ENCODE data around the gene TNFRSF13B. TPM values are rescaled to one million over a fixed set of nuclear protein-coding genes. Genes with fewer than 3 reads are reported as not detected.
"Not testable (repeated sequence)": the region's sequence is repeated elsewhere in the genome, so short reads cannot be mapped to it uniquely, and the experiment has no call there.

TNFRSF13B gene
- polyA plus RNA-seq, 3 donors: 0.14 to 0.15 TPM; not detected in 1

DNA sequence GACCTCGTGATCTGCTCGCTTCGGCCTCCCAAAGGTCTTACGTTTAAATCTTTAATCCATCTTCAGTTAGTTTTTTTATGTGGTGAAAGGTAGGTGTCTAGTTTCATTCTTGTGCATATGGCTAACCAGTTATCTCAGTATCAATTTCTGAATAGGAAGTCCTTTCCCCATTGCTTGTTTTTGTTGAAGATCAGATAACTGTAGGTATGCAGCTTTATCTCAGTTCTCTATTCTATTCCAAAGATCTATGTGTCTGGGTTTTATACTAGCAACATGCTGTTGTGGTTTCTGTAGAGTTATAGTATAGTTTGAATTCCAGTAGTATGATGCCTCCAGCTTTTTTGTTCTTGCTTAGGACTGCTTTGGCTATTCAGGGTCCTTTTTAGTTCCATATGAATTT lies 65.2 kb downstream of the TNFRSF13B start:
- 79 to 91% (median 82%) methylated on average over 4 of the region's 4 CpGs for WGBS, 3 donors
- no peak overlapping the region for H3K27ac ChIP-seq (ENCODE audit: low read depth, low read length)

DNA sequence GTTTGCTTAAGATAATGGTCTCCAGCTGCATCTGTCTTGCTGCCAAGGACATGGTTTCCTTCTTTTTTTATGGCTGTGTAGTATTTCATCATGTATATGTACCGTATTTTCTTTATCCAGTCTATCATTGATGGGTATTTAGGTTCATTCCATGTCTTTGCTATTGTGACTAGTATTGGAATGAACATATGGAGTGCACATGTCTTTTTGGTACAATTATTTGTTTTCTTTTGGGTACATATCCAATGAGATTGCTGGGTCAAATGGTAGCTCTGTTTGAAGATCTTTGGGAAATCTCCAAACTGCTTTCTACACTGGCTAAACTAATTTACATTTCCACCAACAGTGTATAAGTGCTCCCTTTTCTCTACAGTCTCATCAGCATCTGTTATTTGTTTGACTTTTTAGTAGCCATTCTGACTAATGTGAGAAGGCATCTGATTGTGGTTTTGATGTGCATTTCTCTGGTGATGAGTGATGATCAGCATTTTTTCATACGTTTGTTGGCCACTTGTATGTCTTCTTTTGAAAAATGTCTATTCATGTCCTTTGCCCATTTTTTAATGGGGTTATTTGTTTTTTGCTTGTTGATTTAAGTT lies 66.2 kb downstream of the TNFRSF13B start:
- no peak overlapping the region for H3K27ac ChIP-seq (ENCODE audit: low read depth, low read length)
- WGBS, 3 donors: 44 to 69% (median 47%) methylated on average over 2 of the region's 2 CpGs

DNA sequence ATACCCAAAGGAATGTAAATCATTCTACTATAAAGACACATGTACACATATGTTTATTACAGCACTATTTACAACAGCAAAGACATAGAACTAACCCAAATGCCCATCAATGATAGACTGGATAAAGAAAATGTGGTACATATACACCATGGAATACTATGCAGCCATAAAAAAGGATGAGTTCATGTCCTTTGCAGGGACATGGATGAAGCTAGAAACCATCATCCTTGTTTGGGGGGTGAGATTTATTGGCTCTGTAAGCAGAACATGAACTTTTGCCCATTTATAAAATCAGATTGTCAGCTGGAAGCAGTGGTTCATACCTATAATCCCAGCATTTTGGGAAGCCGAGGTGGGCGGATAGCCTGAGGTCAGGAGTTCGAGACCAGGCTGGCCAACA lies 68.8 kb downstream of the TNFRSF13B start:
- 78 to 88% (median 87%) methylated on average over 3 of the region's 3 CpGs for WGBS, 3 donors
- not testable (repeated sequence) for H3K27ac ChIP-seq (ENCODE audit: low read depth, low read length)

DNA sequence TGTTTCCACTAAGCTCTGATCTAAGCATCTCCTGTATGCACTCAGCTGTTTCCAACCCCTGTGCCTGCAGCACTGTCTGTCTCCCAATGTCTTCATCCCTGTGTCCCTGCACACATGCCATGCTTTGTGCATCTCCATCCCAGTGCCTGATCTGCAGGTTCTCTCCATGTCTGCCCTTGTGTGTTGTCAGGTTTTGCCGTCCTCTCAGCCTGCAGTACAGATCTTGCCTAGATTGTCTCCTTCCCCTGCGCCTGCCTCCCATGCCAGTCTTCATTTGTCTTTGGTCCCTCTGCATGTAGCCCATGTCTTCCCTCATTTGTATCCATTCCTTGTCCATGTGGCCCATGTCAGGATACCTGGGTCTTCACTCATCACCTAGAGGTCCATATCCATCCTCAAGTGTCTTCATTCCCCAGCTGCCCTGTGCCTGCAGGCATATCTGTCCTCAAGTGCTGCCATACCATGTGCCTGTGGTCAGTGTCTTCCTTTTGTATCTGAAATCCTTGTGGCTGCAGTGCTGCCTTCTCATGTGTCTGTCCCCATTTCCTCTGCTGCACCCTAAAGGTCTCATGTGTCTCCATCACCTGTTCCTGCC lies 71.5 kb downstream of the TNFRSF13B start:
- WGBS, 3 donors: 77 to 94% (median 93%) methylated on average over 2 of the region's 2 CpGs
- H3K27ac ChIP-seq (ENCODE audit: low read depth, low read length): no peak overlapping the region

DNA sequence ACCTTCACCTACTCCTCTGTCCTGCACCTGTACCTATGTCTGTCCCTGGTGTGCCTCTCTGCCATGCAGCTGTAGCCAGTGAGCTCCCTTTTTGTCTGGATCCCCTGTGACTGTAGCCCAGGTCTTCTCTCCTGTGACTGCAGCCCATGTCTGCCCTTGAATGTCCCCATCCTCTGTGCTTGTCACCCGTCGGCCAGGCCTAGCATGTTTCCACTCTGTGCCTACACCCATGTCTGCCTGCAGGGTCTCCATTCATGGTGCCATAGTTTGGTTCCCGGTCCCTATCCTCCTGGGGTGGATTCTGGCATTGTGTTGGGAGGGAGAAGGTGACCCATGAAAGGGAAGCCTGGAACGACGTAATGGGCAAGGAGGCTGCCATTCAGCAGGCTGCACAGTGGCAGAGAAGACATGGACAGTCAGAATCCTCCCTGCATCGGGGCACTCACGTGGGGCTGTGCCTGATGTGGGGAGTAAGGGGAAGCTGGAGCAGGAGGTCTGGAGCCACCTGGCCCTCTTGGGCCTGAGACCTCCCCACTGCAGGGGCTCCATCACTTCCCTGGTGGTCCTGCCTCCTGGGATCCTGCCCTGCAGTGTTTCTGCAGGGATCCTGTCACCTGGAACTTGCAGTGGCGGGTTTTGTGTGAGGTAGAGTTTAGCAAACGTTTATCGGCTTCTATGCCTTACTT lies 74.6 kb downstream of the TNFRSF13B start:
- WGBS, 3 donors: 75 to 81% (median 78%) methylated on average over 10 of the region's 10 CpGs
- not testable (repeated sequence) for H3K27ac ChIP-seq (ENCODE audit: low read depth, low read length)

DNA sequence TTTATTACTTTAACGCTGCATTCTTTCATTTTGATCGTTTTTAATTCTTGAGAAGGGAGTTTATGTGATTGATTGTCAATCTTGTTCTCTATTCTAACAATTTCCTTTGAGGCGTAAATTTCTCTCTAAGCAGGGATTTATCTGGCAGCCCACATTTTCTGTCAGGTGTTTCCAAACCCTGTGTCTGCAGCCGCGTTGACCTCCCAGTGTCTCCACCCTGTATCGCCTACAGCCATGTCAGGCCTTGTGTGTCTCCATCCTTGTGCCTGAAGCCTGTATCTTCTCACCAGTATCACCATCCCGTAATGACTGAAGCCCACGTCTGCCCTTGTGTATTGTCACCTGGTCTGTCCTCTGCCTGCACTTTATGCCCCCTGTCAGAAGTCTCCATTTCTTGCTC lies 75.7 kb downstream of the TNFRSF13B start:
- H3K27ac ChIP-seq (ENCODE audit: low read depth, low read length): not testable (repeated sequence)
- WGBS, 3 donors: 85 to 90% (median 89%) methylated on average over 8 of the region's 8 CpGs

DNA sequence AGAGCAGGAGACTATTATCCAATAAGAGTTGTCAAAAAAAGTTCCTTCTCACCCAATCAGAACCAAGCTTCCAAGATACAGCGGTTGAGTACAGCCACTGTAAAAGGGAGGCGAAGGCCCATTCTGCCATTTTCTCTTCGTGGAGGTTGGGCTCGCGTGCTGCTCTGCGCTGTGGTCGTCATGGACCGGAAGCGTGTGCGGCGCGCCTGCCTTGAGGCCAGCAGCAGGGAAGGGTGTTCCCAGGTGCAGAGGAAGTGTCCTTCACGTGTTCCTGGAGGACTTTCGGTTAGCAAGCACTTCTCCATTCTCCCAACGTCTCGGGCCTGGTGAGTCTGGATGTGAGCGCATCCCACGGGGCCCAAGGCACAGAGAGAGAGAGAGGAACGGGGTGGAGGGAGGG lies 78.4 kb downstream of the TNFRSF13B start:
- not testable (repeated sequence) for H3K27ac ChIP-seq (ENCODE audit: low read depth, low read length)
- 88 to 92% (median 91%) methylated on average over 18 to 19 of the region's 19 CpGs for WGBS, 3 donors

DNA sequence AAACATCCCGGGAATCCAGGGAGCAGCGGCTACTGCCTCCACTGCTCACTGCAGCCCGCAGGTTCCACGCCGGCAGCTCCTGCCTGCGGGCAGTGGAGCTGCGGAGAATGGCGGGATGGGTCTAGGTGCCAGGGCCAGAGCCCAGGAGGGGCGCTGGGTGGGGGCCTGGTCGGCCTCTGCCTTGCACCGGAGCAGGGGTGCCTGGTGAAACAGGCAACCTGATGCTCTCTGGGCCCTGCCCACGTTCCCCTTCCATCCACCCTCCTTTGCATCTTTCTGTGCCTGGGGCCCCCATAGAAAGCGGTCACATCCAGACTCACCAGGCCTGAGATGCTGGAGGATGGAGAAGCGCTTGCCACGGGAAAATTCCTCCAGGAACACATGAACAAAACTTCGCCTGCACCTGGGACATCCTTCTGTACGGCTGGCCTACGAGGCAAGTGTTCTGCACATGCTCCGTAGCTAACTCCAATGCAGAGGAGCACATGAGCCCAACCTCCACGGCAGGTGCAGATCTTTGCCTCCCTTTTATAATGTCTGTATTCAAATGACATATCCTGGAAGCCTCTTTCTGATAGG lies 79.0 kb downstream of the TNFRSF13B start:
- 73 to 92% (median 88%) methylated on average over 12 to 16 of the region's 20 CpGs for WGBS, 3 donors
- not testable (repeated sequence) for H3K27ac ChIP-seq (ENCODE audit: low read depth, low read length)

DNA sequence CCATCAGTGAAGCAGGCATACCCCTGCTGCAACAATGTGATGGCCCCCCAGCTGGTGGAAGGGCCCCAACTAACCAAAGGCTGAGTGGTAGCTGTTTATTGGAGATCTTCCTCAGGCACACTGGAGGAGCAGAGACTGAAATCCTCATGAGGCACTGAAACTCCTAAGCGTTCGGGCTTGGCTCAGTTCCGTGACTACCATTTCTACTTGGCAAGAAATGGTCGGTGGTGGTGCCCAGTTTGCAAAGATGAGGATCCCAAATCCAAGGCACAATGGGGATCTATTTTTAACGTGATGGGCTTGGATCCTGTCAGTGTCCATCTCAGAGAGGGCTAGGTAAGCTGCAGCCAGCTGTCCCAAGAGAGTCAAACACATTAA lies 82.8 kb downstream of the TNFRSF13B start:
- 77 to 87% (median 83%) methylated on average over 5 of the region's 5 CpGs for WGBS, 3 donors

More for the DNA sequence above, 82.8 kb downstream of the TNFRSF13B start:
- no peak overlapping the region for H3K27ac ChIP-seq (ENCODE audit: low read depth, low read length)

Other genes starting within 250 kb of the TNFRSF13B start
- 100 to 1,000 TPM in 2 of 3 donors, 10 to 100 TPM in 1; 51.8 to 140 (median 128) TPM for gene MPRIP, start 70.3 kb upstream of the TNFRSF13B start, polyA plus RNA-seq
- 1 to 10 TPM; 3.3 to 6.8 (median 3.6) TPM for gene PLD6, start 234.2 kb upstream of the TNFRSF13B start, polyA plus RNA-seq

Measured in adipose tissue (tissue), 3 donors.